Heart left ventricle (tissue), 16 donors: ENCODE data around the gene EPDR1. TPM values are rescaled to one million over a fixed set of nuclear protein-coding genes. Genes with fewer than 3 reads are reported as not detected.
A peak's percentile ranks its signal among the peaks of the same experiment; 100 is the strongest.

Experiments used
- ATAC-seq, 4 donors: fragments of 200-7000 bp; cut with Tn5 transposase; one replicate each; pipeline ENCODE4 v1.9.1; 2020 to 2022; ENCODE audit warnings: moderate library complexity in 4 of 4, mild to moderate bottlenecking in 3 of 4, moderate number of reproducible peaks in 1 of 4
- DNase-seq, 5 donors: peaks; one replicate each; pipeline ENCODE4 v3.0.0-alpha.2; 2020
- H3K27ac ChIP-seq, 12 donors: fragments of 200-600 bp; sonication (generic) in 4 of 12; one replicate each; pipeline versions ENCODE4 v1.5.0 to v1.8.0; 2016 to 2022; ENCODE audit warnings: mild to moderate bottlenecking in 2 of 12
- H3K27me3 ChIP-seq, 9 donors: fragments of 200-600 bp; sonication (generic) in 2 of 9; one replicate each; pipeline versions ENCODE4 v1.5.1 to v1.8.0; 2016 to 2022; ENCODE audit warnings: mild to moderate bottlenecking in 3 of 9
- H3K36me3 ChIP-seq, 9 donors: fragments of 200-600 bp; sonication (generic) in 2 of 9; one replicate each; pipeline versions ENCODE4 v1.5.0 to v1.8.0; 2018 to 2022; ENCODE audit warnings: mild to moderate bottlenecking in 2 of 9
- H3K4me1 ChIP-seq, 12 donors: fragments of 200-600 bp; sonication (generic) in 4 of 12; one replicate each; pipeline versions ENCODE4 v1.5.0 to v1.8.0; 2016 to 2022; ENCODE audit warnings: mild to moderate bottlenecking in 3 of 12
- H3K4me3 ChIP-seq, 12 donors: fragments of 200-600 bp; sonication (generic) in 4 of 12; one replicate each; pipeline versions ENCODE4 v1.5.0 to v1.8.0; 2017 to 2022; ENCODE audit warnings: mild to moderate bottlenecking in 9 of 12, moderate library complexity in 4 of 12
- H3K9me3 ChIP-seq, 12 donors: fragments of 200-600 bp; sonication (generic) in 4 of 12; one replicate each; pipeline versions ENCODE4 v1.5.0 to v1.8.0; 2016 to 2022; ENCODE audit warnings: mild to moderate bottlenecking in 1 of 12
- CTCF ChIP-seq, 12 donors: fragments of 200-600 bp; sonication (generic) in 4 of 12; IDR thresholded peaks; one replicate each; pipeline versions ENCODE4 v1.5.0 to v1.8.0; 2018 to 2022; ENCODE audit warnings: antibody characterized with exemption in 12 of 12, mild to moderate bottlenecking in 5 of 12
- POLR2A ChIP-seq, 2 donors: fragments of 450-650 bp; IDR thresholded peaks; one replicate each; pipeline ENCODE4 v1.6.1; 2017; ENCODE audit warnings: antibody characterized with exemption in 2 of 2, mild to moderate bottlenecking in 2 of 2, moderate library complexity in 2 of 2
- WGBS, 4 donors: extraction: QIAGEN DNeasy Blood & Tissue Kit in 2 of 4; methylation state at CpG; one replicate each; pipeline versions ENCODE4 v1.1.5 to v1.1.7; 2013 to 2018; 5-methylcytosine and 5-hydroxymethylcytosine counted together
- intact Hi-C, 10 donors: fragments of 100-400 bp; cut with DNase I; formaldehyde crosslinking; loops; one replicate each; pipeline versions ENCODE4 v1.11.1 to v1.14.2; 2022
- polyA plus RNA-seq, 2 donors: library from polyadenylated mRNA; stranded (reverse); fragments of 200-250 nt; gene quantifications; one replicate each; pipeline ENCODE4 v1.2.3, GENCODE V29; 2013
- total RNA-seq, 9 donors: library from RNA; depleted of rRNA in 2 of 9; stranded (reverse); fragments of >200 nt in 2 of 9; fragmentation: NEBNext Ultra II Directional in 3 of 9; extraction: Animal tissue kit (Norgen Biotek cat#: 25700) in 3 of 9; gene quantifications; one replicate each; pipeline versions ENCODE4 v1.1.0 to v1.2.4, GENCODE V29; 2016 to 2023
- donor health status: ischemic (EF 13 %, LVEDD 7.1; RV severe dilation, severe dysfunction).
- donor health status: healthy with polysubstance abuse.
- donor health status: DM: no; HTN: yes; CAD: no.
- donor health status: DM: no; HTN: no; CAD: no.
- donor health status: ischemic (EF 25% LVEDD 6.9; RV normal size, moderate dysfunction).
- donor health status: ischemic (EF 25% LVEDD 5.7; RV mildly dilated, moderate dysfunction).
- donor health status: healthy.
- donor health status: DM: yes; HTN: yes; CAD: no.
- donor health status: ischemic (EF 35%, LVEDD 5.7; RV mildly dilated, moderate dysfunction).
- donor health status: nonischemic (EF 11% LVEDD 7.7; RV severe dilation, severe dysfunction).
- donor health status: DM: yes; HTN: yes; CAD: no.
- donor health status: PGD.
- donor health status: ischemic (EF 29% LVEDD 5.4; RV normal size, mild dysfunction).
- donor health status: nonischemic (EF 23%, LVEDD 6.1; RV moderate dilation, normal function).

Gene EPDR1
- total and polyA plus RNA-seq, 11 donors, result 10.5 to 73.0 (median 37.2) TPM

GRCh38 chr7:37944737-37945054 lies 24.3 kb downstream of the EPDR1 start:
- DNase-seq (no peak), ATAC-seq (no peak)
- Histone ChIP-seq H3K27me3 (no peaks in the 10 kb centered on the region), H3K27ac (peak overlapping the region in 6 of 12 donors; percentile 60 to 85 (median 78)), H3K4me3 (no peak overlapping the region), H3K9me3 (peaks cover 0 to 3% (median 0%) of the 10 kb centered on the region in 12 donors), H3K4me1 (peaks cover 0 to 52% (median 26%) of the 10 kb centered on the region in 12 donors), H3K36me3 (peaks cover 0 to 6% (median 0%) of the 10 kb centered on the region in 9 donors)
- intact Hi-C loops, result no loop called here
- TF ChIP-seq CTCF (IDR thresholded peaks at IDR 0.05), result no peak
- TF ChIP-seq POLR2A (IDR thresholded peaks at IDR 0.05), result no peak
- 40 to 53% (median 46%) methylated on average over 2 of the region's 2 CpGs for WGBS, 4 donors

- Histone ChIP-seq H3K36me3 (peaks cover 0 to 12% (median 0%) of the 10 kb centered on the region in 9 donors), H3K4me3 (no peak overlapping the region), H3K27me3 (no peaks in the 10 kb centered on the region), H3K4me1 (peaks cover 0 to 52% (median 26%) of the 10 kb centered on the region in 12 donors), H3K27ac (peak overlapping the region in 2 of 12 donors; percentile 74 to 79), H3K9me3 (peaks cover 0 to 3% (median 0%) of the 10 kb centered on the region in 12 donors)
- ATAC-seq (no peak), DNase-seq (no peak)
- no peak for TF ChIP-seq POLR2A (IDR thresholded peaks at IDR 0.05)
- intact Hi-C loops, result no loop called here
- 59 to 70% (median 68%) methylated on average over 4 of the region's 4 CpGs for WGBS, 4 donors
Measured at GRCh38 chr7:37945336-37945735, 24.9 kb downstream of the EPDR1 start.

GRCh38 chr7:37947138-37947940 lies 26.9 kb downstream of the EPDR1 start:
- Histone ChIP-seq H3K4me3 (no peak overlapping the region), H3K9me3 (peaks cover 0 to 3% (median 0%) of the 10 kb centered on the region in 12 donors), H3K27ac (peak overlapping the region in 4 of 12 donors; percentile 9 to 59 (median 28)), H3K27me3 (no peaks in the 10 kb centered on the region), H3K4me1 (peaks cover 0 to 43% (median 25%) of the 10 kb centered on the region in 12 donors), H3K36me3 (peaks cover 0 to 27% (median 0%) of the 10 kb centered on the region in 9 donors)
- intact Hi-C loops, result no loop called here
- ATAC-seq (peak in 3 of 4 donors; percentile 41 to 58 (median 49)), DNase-seq (no peak)
- whole genome bisulfite sequencing, 4 donors, result 52 to 67% (median 62%) methylated on average over 7 of the region's 7 CpGs
- TF ChIP-seq POLR2A (IDR thresholded peaks at IDR 0.05), result no peak
- TF ChIP-seq CTCF (IDR thresholded peaks at IDR 0.05), result no peak

- Histone ChIP-seq H3K4me3 (no peak overlapping the region), H3K9me3 (peaks cover 0 to 3% (median 0%) of the 10 kb centered on the region in 12 donors), H3K36me3 (peaks cover 0 to 27% (median 0%) of the 10 kb centered on the region in 9 donors), H3K4me1 (peaks cover 0 to 38% (median 20%) of the 10 kb centered on the region in 12 donors), H3K27me3 (no peaks in the 10 kb centered on the region), H3K27ac (peak overlapping the region in 3 of 12 donors; percentile 11 to 59 (median 46))
- WGBS, 4 donors, result 83 to 90% (median 87%) methylated on average over 7 of the region's 7 CpGs
- no peak for ATAC-seq
- intact Hi-C loops, result no loop called here
- no peak for DNase-seq
- TF ChIP-seq CTCF (IDR thresholded peaks at IDR 0.05) (no peak), POLR2A (IDR thresholded peaks at IDR 0.05) (no peak)
Measured at GRCh38 chr7:37947941-37948210, 27.4 kb downstream of the EPDR1 start.
